ENCODE results near the gene DDT.
"Not testable (repeated sequence)": the region's sequence is repeated elsewhere in the genome, so short reads cannot be mapped to it uniquely, and the experiment has no call there.

DDT gene

DNA sequence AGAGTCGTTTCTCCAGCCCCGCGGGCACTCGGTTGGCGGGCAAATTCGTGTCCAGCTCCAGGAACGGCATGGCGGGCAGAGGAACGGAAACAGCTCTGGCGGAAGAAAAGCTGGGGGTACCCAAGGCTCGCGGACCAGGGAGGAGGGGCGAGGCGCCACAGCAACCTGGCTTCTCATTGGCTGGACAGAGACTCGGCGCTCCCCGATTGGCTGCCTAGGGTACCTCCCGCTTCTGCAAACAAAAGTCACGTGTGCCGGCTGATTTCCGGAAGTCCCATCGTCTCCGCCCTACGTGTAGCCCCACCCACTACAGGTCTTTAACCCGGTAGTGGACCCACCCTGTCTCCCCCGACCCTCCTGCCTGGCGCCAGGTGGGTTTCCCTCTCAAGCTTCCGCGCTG, at the start of gene DDT:
Gene DDT, minus strand, starts transcription at position 97 of the 400 bp plus-strand sequence. Its CDS starts 27 bp downstream, at position 70.
- not testable (repeated sequence) for DNase-seq

DNA sequence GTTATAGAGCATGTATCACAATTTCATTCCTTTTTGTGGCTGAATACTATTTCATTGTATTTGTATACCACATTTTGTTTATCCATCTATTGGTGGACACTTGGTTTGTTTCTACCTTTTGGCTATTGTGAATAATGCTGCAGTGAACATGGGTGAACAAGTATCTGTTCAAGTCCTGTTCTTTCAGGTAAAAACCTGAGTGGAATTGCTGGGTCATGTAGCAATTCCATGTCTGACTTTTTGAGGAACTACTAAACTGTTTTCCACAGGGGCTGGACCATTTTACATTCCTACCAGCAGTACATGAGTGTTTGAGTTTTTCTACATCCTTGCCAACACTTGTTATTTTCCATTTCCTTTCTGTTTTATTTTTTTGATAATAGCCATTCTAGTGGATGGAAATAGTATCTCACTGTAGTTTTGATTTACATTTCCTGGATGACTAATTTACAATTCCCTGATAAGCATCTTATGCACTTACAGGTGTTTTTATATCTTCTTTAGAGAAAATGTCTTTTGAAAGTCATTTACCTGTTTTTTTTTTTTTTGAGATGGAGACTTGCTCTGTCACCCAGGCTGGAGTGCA, 49.1 kb upstream of the DDT start:
- no peak for DNase-seq

DNA sequence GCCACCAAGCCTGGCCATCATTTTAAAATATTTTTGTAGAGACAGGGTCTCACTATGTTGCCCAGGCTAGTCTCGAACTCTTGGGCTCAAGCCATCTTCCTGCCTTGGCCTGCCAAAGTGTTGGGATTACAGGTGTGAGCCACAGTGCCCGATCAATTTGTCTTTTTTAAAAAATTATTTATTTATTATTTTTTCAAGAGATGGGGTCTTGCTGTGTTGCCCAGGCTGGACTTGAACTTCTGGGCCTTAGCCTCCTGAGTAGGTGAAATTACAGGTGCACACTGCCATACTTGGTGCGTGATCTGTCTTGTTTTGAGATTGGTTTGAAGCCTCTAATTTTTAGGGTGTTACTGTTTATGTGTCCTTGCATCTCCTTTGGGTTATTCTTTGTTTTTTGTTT, 47.1 kb upstream of the DDT start:
- no peak for DNase-seq

DNA sequence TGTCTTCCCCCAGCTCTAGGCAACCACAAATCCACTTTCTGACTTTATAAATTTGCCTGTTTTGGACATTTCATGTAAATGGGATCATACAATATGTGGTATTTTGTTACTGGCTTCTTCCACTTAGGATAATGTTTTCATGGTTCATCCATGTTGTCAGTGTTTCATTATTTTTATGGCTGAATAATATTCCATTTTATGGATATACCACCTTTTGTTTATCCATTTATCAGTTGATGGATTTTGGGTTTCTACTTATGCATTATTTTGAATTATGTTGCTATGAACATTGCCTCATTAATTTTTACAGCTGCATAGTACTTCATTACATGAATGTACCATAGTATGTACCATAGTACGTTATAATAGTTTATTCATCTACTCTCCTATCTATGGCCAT, 41.9 kb upstream of the DDT start:
- no peak for DNase-seq

DNA sequence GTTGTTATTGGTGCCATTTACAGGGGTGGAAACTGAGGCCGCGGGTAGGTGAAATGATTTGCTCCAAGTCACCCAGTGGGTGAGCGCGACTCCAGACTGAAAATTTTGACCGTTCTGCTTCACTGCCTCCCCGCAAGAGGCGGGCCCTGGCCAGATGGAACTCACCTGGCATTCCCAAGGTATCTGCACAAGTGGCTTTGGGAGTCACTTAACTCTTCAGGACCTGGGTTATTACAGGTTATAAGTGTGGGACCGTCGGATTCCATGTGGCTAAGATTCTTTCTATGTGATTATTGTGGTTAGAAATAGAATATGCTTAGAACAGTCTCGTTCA, 37.5 kb upstream of the DDT start:
- no peak for DNase-seq

DNA sequence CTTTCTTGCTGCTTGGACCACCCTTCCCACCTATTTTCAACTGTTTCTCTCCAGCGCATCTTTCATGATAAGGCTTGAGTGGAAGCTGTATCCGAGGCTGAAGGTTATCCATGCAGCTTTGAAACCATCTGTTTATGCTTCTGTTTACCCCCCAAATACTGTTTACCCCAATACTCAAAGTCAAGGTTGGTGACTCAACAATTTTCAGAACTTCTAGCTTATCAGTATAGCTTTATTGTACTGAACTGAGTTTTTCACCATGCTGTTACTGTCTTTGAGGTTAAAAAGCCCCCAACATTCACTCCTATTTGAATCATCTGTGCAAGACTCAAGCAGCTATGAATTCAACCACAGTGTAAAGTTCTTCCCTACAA, 35.8 kb upstream of the DDT start:
- DNase-seq, result no peak

DNA sequence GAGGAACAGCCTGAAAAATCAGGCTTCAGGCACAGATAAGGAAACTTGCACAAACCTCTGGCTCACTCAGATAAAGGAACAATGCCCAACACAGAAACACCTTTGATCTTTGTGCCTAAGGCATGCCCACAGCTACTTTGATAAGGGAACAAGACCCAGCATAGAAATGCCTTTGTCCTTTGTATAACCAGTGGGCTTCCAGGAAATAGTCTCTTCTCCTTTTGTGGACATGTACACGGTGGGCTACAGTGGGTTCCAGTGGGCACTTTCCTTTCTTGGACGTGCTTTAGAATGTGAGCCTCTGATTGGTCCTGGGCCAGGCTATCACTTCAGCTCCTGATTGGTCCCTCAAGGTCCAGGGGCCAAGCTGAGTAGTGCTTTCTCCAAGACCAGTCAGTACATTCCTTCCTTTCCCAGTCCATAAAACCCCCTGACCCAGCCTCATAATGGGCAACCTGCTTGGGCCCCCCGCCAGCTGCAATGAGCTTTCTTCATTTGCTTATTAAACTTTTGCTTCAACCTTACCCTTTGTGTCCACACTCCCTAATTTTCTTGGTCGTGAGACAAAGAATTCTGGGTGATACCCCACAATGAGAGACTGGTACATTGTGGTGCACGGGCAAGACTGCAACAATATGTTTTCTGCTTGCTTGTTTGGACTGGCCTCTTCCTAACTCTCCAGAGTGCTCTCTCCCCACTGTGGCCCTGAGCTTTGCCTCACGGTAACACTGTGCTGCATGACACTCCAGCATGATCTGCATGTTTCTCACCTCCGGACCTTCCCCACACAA, 35.2 kb upstream of the DDT start:
- DNase-seq, result no peak

DNA sequence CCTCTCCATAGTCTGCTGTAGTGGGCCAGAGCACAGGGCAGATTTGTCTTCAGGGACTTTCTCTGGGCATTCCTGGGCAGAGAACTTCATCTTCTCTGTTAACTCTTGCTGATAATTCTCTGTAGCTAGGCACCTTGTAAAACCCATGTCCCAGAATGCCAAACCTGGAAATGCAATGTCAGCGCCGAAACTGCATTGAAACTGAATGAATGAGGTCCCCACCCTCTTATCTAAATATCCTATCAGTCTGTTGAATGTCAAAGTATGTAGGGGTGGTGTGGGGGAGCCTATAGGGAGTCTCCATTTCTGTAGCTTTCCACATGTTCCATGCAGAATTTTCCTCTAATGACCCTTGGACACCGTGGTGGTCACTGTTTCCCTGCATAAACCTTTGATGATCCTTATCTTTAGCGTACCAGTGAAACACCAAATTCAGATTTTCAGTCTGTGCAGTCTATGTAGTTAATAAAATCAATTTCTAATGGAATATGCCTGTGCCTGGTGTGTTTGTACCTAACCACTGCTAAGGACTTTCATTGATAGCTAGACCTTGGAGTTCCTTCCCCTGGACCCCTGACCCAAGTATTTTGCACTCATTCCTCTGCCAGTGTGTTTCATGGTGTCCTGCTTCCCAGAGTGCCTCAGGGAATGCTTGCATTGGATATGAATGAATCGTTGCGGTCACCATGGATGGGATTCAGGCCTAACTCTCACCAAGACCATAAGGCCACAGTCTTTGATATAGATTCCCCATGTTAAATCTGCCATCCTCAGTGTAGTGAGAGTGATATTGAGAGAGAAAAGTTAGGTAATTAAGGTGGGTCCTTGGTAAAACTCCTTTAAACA, 34.4 kb upstream of the DDT start:
- no peak for DNase-seq

DNA sequence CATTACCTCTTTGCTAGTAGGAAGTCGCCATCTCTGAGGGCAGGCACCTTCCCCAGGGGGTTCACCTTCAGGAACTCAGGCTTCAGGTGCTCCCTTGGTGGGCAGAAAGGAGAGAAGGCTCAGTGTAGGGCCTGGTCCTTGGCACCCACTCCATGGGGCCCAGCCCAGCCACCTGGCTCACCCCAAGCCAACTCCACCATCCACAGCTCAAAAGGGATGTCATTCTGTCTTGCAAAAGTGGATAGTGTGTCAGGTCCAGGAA, 33.7 kb upstream of the DDT start:
- DNase-seq, result no peak

DNA sequence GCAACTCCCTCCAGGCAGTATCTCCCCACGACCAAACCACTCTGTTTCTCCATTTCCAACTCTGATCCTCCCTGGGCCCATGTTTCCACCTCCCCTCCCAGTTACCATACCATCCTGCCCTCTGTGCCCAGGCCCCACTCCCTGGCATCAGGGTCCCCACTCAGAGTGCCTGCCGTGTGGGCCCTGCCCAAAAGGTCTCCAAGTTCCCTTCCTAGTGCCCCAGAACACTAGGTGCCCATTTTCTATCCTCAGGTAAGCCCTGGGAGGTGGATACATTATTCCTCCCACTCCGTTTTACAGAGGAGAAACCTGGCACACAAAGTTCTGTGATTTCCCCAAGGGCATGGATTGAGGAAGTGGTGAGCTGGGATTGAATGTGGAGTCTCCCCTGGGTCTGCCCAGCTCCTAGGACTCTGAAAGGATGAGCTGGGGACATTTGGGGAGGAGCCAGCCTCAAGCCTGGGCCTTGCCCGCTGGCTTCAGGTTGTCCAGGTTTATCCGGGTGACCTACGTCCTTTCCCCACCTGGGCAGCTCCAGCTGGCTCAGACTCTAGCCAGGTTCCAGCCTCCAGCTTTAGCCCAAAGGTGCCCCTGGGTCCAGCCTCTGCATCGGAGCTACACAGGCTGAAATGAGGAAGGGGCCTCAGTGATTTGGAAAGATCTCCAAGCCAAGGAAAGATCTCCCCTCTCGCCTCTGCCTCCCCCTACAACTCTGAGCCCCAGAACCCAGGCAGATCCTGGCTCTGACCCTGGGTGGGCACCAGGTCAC, 33.2 kb upstream of the DDT start:
- no peak for DNase-seq

DNA sequence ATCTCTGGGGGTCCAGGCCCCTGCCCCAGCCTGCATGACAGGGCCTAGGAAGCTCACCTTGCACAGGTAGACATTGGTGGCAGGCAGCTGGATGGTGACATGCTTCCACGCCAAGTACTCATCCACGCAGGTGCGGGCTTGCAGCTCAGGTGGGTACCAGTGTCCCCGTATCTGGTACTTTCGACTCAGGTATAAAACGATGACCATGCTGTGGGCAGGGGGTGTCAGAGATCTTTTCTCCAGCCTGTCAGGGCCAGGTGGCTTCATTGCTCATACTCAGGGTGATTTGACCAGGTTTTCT, 32.6 kb upstream of the DDT start:
- DNase-seq, result no peak

DNA sequence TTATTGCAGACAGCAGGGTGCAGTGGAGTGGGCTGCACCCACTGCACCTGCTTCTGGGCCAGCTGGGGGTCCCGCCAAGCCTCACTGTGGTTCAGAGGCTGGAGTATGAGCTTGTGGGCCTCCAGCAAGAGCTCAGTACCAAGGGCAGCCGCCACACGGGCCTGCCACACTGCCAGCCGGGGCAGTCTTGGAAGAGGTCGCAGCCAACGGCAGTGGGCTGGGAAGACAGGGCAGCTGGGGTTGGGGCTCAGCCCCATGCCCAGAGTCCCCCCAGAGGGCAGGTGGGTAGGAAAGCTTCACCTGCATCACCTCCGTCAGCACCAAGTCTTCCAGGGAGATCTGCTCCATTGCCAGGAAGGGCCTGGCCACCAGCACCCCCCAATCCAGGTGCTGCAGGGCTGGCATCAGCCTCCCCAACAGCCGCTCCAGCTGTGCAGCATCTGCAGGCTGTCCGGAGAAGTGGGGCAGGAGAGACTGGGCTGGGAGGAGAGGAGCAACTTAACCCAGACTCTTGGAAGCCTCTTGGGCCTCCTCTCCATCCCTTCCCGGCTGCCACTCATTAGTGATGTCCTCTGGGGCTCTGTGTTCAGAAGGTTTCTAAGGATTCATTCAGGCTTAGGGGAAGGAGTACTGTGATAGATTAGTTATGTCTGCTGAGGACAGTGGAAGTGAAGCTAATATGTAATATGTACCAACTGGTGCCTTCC, 32.1 kb upstream of the DDT start:
- DNase-seq, result no peak

DNA sequence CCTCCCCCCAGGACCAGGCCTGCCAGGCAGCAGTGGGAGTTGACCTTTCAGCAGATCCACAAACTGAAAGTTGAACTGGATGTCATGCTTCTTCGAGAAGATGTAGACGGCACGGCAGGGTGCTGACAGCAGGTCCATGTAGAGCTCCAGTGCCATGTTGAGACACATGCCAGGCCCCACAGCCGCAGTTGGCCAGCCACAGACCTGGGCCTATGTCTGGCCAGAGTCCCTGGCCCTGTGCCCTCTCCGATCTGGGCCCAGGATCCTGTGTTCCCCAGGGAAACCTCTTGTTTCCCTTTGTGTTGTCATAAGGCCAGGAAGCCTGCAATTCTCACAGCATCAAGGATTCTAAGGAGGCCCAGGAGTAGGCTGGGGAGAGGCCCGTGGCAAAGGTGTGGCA, 31.0 kb upstream of the DDT start, which contains the start of gene GSTT4:
Gene GSTT4, minus strand, starts transcription at position 253 of the 400 bp plus-strand sequence. Its CDS starts 97 bp downstream, at position 156.
- DNase-seq, result no peak

DNA sequence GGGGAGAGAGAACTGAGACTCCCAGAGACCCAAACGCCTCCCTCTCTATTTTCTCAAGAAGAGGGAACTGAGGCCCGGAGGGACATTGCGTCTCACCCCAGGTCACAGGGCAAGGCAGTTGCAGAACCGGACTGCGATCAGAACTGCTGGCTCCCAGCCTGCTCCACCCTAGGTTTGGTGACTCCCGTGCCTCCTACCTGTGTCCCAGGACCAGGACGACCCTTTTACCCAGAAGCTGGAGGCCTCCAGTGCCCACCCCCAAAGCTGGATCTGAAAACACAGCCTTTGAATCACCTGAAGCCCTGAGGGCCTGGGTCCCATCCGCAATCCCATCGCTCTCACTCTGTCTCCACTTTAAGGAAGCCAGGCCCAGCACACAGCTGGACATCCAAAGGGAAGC, 29.6 kb upstream of the DDT start:
- DNase-seq, result no peak

DNA sequence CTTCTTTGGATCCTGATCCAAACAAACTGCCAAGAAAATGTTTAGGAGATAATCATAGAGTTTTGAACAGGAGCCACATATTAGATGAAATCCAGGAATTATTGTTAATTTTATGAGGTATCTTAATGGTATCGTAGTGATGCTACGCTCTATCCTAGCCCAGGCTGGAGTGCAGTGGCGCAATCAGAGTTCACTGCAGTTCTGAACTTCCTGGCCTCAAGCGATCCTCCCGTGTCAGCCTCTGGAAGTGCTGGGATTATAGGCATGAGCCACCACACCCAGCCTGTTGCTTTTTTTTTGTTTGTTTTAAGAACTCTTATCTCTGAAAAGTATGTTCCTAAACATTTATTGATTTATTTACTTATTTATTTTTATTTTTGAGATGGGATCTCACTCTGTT, 28.6 kb upstream of the DDT start:
- DNase-seq, result no peak

DNA sequence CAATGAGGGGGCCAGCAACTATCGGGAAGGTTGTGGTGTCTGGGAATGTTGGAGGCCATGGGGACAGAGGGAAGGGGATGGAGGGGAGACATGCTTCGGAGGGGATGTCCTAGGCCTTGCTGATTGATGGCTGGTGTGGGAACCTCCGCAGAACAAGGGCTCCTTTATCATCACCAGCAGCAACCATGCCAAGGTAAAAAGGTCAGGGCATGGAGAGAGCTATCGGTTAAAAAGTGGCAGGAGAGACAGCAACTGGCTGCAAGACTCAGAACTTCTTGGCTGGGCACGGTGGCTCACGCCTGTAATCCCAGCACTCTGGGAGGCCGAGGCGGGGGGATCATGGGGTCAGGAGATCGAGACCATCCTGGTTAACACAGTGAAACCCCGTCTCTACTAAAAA, 28.0 kb upstream of the DDT start:
- DNase-seq, result no peak

DNA sequence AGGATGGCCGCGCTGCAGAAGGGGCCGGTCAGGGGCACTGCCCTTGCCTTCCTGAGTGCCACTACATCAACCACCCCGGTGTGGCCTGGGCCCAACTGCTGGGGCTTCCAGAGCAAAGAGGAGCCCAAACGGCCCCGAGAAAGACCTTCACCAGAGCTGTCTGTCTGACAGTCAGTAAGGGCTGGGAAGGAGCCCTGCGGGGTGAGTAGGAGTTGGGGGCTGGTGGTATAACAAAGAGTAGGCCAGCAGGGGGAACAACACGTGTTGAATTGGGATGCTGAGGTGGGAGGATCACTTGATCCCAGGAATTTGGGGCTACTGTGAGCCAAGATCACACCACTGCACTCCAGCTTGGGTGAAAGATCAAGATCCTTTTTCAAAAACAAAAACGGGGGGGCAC, 27.1 kb upstream of the DDT start:
- no peak for DNase-seq

DNA sequence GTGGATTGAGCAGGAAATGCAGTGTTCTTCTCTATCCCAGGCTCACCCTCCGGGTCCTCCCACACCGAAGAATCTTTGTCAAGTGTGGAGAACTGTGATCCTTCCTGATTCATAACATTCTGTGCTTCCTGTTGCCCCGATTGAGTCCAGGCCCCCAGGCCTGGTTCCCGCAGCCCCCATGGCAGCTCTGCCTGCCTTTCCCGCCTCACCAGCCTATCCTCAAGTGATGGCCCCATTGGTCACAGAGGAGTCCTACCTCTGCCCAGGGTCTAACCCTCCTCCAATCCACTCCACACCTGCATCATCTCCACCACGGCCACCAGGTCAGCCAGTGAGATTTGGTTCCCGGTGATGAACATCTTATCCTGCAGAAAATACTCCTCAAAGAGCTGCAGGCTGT, 25.5 kb upstream of the DDT start:
- not testable (repeated sequence) for DNase-seq

DNA sequence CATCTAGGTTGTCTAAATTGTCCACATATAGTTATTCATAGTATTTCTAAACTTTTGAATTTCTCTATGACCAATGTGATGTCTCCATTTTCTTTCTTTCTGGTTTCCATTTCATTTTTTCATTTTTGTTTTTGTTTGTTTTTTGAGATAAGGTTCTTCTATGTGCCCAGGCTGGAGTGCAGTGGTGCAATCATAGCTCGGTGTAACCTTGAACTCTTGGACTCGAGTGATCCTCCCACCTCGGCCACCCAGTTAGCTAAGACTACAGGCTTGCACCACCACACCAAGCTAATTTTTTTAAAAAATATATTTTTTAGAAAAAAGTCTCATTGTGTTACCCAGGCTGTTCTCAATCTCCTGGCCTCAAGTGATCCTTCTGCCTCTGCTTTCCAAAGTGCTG, 22.9 kb upstream of the DDT start:
- no peak for DNase-seq

DNA sequence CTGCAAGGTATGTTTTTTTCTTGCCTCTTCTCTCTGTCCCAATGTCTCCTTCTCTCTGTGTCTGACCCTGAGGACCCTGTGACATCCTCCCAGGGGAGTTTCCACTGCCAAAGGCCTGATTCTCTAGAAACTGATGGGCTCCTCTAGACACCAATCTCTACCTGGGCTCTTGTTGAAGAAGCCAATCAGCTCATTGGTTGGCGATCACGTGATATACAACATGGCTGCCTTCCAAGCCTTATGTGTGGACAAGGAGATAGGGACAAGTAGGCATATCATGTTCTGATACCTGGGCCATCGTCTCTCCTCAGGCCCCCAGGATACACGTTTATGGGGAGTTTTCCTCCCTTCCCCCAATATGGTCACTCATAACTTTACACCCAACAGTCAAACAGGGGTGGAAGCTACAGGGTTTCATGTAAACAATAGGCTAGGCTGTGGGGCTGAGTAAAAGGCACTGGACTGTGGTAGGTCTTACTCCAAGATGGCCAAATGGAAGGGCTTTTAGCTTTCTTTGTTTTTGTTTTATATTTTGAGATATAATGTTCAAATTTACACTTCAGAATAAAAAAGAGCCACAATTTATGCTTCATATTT, 19.4 kb upstream of the DDT start:
- DNase-seq, result not testable (repeated sequence)

DNA sequence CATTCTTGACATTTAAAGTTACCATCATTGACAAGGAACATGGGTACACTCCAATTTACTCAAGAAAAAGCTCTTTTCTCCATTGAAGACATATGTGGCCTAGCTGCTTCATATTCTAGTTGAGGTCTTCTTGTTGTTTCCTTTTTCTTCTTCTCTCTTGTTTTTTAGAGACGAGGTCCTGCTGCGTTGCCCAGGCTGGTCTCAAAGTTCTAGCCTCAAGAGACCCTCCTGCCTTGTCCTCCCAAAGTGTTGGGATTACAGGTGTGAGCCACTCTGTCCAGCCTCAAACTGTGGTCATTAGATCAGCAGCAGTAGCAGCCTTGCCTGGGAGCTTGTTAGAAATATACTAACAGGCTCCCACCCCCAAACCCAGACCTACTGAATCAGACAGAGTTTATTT, 18.8 kb upstream of the DDT start:
- DNase-seq, result not testable (repeated sequence)

DNA sequence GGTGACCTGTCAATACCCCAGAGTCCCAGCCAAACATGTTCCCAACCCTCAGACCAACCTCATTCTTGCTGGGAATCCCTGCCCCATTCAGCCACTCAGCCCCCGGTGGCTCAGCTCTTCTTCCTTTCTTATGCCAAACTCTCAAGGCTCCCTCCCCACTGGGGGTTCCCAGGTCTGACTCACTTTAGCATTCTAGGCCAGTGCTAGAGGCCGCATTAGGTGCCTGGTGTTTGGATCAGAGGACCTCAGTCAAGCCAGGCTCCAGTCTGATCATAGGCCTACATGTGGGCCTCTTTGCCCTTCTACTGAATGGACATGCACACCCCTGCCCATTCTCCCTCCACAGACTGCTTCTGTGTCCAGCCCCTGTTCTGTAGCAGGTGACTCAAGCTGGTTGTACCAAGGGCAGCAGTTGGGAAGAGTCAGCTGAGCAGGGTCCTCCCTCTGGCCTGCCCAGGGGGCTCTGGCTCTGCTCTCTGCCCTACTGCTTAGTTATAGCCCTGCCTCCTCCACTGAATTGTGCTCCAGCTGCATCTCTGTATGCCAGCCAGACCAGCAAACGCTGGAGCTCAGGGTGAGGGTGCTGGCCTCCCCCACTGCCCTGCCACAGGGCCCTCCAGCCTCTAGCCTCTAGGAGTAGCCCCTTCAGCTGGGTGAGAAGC, 15.5 kb upstream of the DDT start:
- DNase-seq, result not testable (repeated sequence)
